ENCODE results near the gene MAP3K10. TPM values are rescaled to one million over a fixed set of nuclear protein-coding genes. Genes with fewer than 3 reads are reported as not detected.
A peak's percentile ranks its signal among the peaks of the same experiment; 100 is the strongest.
"Not testable (repeated sequence)": the region's sequence is repeated elsewhere in the genome, so short reads cannot be mapped to it uniquely, and the experiment has no call there.

Gene MAP3K10
- total and polyA plus RNA-seq, 9 of the 15 experiments (the other 6 are each of a cell fraction or from before 2014, with no cell fraction given), result 0.01 to 8.0 (median 2.7) TPM; not detected in 1

DNA sequence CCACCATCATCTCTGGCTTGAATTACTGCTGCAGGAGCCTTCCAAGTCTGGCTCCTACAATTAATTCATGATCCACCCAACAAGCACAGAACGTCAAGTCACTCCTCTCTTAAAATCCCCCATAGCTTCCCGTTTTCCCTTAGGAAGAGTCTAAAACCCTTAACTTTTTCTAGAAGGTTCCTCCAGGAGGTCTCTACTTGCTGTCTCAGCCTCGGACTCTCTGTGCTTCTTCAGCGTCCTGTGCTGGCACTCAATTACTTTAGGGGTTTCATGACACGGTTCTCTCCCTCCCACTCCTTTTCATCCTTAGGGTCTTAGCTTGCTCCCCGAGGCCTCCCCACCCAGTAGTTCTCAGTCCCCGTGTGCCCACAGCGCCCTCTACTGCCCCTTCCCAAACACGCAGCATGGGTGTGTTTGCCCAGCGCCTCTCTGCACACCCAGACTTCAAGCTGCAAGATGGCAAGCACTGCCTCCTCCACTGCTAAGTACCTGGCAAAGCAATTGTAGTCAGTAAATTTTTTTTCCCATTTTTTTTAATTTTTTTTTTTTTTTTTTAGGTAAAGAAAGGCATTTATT is 25.8 kb upstream of the MAP3K10 start (continued):
- TF ChIP-seq STAG1 (CRISPR knock-in tag; IDR thresholded peaks at IDR 0.05; ENCODE audit: borderline replicate concordance), result peak; percentile 59; the same call in 1 of the 2 replicates
- TF ChIP-seq, protein P1, sequence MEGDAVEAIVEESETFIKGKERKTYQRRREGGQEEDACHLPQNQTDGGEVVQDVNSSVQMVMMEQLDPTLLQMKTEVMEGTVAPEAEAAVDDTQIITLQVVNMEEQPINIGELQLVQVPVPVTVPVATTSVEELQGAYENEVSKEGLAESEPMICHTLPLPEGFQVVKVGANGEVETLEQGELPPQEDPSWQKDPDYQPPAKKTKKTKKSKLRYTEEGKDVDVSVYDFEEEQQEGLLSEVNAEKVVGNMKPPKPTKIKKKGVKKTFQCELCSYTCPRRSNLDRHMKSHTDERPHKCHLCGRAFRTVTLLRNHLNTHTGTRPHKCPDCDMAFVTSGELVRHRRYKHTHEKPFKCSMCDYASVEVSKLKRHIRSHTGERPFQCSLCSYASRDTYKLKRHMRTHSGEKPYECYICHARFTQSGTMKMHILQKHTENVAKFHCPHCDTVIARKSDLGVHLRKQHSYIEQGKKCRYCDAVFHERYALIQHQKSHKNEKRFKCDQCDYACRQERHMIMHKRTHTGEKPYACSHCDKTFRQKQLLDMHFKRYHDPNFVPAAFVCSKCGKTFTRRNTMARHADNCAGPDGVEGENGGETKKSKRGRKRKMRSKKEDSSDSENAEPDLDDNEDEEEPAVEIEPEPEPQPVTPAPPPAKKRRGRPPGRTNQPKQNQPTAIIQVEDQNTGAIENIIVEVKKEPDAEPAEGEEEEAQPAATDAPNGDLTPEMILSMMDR (IDR thresholded peaks at IDR 0.05 in 2 of 3, conservative IDR thresholded peaks at IDR 0.05 in 1 of 3; ENCODE audit: insufficient read depth in 2 of 3, low read depth in 1 of 3, low read length in 3 of 3), result peak; percentile 80 to 85 (median 84)
- peak in 1 of 2 experiments; percentile 61; a peak in 2 of 4 replicates for TF ChIP-seq RAD21 (CRISPR knock-in tag; conservative IDR thresholded peaks at IDR 0.05 in 1 of 2, IDR thresholded peaks at IDR 0.05 in 1 of 2)
- no peak for TF ChIP-seq MEF2D (tag; conservative IDR thresholded peaks at IDR 0.05; ENCODE audit: low read depth)

DNA sequence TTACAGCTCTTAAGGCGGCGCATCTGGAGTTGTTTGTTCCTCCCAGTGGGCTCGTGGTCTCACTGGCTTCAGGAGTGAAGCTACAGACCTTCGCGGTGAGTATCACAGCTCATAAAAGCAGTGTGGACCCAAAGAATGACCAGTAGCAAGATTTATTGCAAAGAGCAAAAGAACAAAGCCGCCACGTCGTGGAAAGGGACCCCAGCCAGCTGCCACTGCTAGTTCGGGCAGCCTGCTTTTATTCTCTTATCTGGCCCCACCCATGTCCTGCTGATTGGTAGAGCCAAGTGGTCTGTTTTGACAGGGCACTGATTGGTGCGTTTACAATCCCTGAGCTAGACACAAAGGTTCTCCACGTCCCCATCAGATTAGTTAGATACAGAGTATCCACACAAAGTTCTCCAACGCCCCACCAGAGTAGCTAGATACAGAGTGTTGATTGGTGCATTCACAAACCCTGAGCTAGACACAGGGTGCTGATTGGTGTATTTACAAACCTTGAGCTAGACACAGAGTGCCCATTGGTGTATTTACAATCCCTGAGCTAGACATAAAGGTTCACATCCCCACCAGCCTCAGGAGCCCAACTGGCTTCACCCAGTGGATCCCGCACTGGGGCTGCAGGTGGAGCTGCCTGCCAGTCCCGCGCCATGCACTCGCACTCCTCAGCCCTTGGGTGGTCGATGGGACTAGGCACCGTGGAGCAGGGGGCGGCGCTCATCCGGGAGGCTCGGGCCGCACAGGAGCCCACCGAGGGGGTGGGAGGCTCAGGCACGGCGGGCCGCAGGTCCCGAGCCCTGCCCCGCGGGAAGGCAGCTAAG is 21.5 kb upstream of the MAP3K10 start:
- H3K9me3 ChIP-seq (replicated peaks; ENCODE audit: control insufficient read depth, insufficient read depth, low read depth, low read length); ATAC-seq; H3K27ac ChIP-seq (ENCODE audit: extremely low read depth, low read depth, low read length); H2AFZ ChIP-seq (ENCODE audit: low read depth, low read length); H4K20me1 ChIP-seq (replicated peaks; ENCODE audit: control insufficient read depth, insufficient read depth, low read length); in situ Hi-C loops (cut with MboI); H3K9ac ChIP-seq (ENCODE audit: insufficient read depth in 1 of 2, low read depth in 2 of 2, low read length in 2 of 2); H3K4me2 ChIP-seq (ENCODE audit: insufficient read depth, low read length); FAIRE-seq; H3K4me3 ChIP-seq; H3K27me3 ChIP-seq (ENCODE audit: control insufficient read depth in 2 of 2, insufficient read depth in 2 of 2, low read length in 2 of 2); H3K36me3 ChIP-seq (ENCODE audit: control insufficient read depth, insufficient read depth, low read length); DNase-seq (ENCODE audit: extremely low read depth in 1 of 4, low spot score in 3 of 4); H3K79me2 ChIP-seq (ENCODE audit: control insufficient read depth, insufficient read depth, low read length); intact Hi-C loops (cut with micrococcal nuclease); H3K9me1 ChIP-seq (ENCODE audit: control insufficient read depth, insufficient read depth, low read length); BruUV-seq (replicated peaks); CTCF ChIA-PET (ENCODE audit: low intra/inter-chr PET ratio): not testable (repeated sequence)
- peak; percentile 71 for TF ChIP-seq POLR2A (conservative IDR thresholded peaks at IDR 0.05)
- TF ChIP-seq ASH1L (IDR thresholded peaks at IDR 0.05; ENCODE audit: borderline replicate concordance, low read depth, partially characterized antibody), result peak; percentile 58
- peak; percentile 53; the same call in 1 of the 2 replicates for TF ChIP-seq MTA3 (IDR thresholded peaks at IDR 0.05; ENCODE audit: borderline replicate concordance)
- peak; percentile 75 for TF ChIP-seq NFYB (IDR thresholded peaks at IDR 0.05; ENCODE audit: extremely low read depth, insufficient read length)
- peak; percentile 11 for TF ChIP-seq FOS (IDR thresholded peaks at IDR 0.05; ENCODE audit: extremely low read depth, insufficient read length)
- TF ChIP-seq SUPT5H (IDR thresholded peaks at IDR 0.05), result peak; percentile 41; the same call in 1 of the 2 replicates
- 61% methylated on average over 19 of the region's 30 CpGs for WGBS (ENCODE audit: insufficient coverage, low coverage, missing lambda C conversion rate)
- POLR2A ChIA-PET, result interaction anchor here (0.7 to 0.8 kb wide), 2 partner anchors 9 to 241 kb away, joined by 3 read pairs; no protein-coding TSS in a partner anchor
- H3K4me1 ChIP-seq (replicated peaks in 1 of 2; ENCODE audit: control insufficient read depth in 2 of 2, insufficient read depth in 2 of 2, low read length in 2 of 2), result peaks cover 4 to 13% of the 10 kb centered on the region in 2 experiments; a peak in 4 of 5 replicates

Measured in K562 (cell line).